ENCODE data around the gene PTGIS.

- TF ChIP-seq CTCF (IDR thresholded peaks at IDR 0.05) (no peak), POLR2A (IDR thresholded peaks at IDR 0.05) (no peak)
These were observed 103.4 kb downstream of the PTGIS start for GRCh38 chr20:49464556-49464955.

Measured in esophagus squamous epithelium (tissue), 4 donors.